OCI-LY3 (cell line): ENCODE results near the gene ANK3.

ENCODE experiments used
- H2AFZ ChIP-seq: fragments of 200-600, 300-600 bp; shearing (Covaris generic); 2 replicates; pipeline ENCODE4 v1.6.0; 2014; ENCODE audit warnings: antibody characterized with exemption, low read depth, low read length
- H3K27ac ChIP-seq: fragments of 200-600, 300-600 bp; sonication (generic); 2 replicates; pipeline ENCODE4 v1.5.1; 2014; ENCODE audit warnings: mild to moderate bottlenecking, low read length, moderate library complexity, mixed read lengths
- H3K27me3 ChIP-seq: fragments of 200-600, 300-600 bp; sonication (generic); 2 replicates; pipeline ENCODE4 v1.6.1; 2014; ENCODE audit warnings: low read depth, low read length, mixed read lengths
- H3K36me3 ChIP-seq: fragments of 200-600, 300-600 bp; sonication (generic); replicated peaks from 2 replicates; pipeline ENCODE3; 2014; ENCODE audit warnings: low read depth, low read length, mixed read lengths
- H3K4me1 ChIP-seq: fragments of 300-600, 200-600 bp; sonication (generic); 2 replicates; pipeline ENCODE4 v1.6.1; 2014; ENCODE audit warnings: low read length, mixed read lengths
- H3K4me2 ChIP-seq: fragments of 200-600, 300-600 bp; sonication (generic); 2 replicates; pipeline ENCODE4 v1.6.1; 2014; ENCODE audit warnings: low read length, mixed read lengths
- H3K4me3 ChIP-seq: fragments of 300-600, 200-600 bp; sonication (generic); 2 replicates; pipeline ENCODE4 v1.5.1; 2014; ENCODE audit warnings: antibody characterized with exemption, mild to moderate bottlenecking, low read length, moderate library complexity
- H3K79me2 ChIP-seq: fragments of 300-600, 200-600 bp; shearing (Covaris generic); 2 replicates; pipeline ENCODE4 v1.6.1; 2014; ENCODE audit warnings: mild to moderate bottlenecking, low read length, mixed read lengths
- H3K9ac ChIP-seq: fragments of 300-600, 200-600 bp; shearing (Covaris generic); 2 replicates; pipeline ENCODE4 v1.6.0; 2014; ENCODE audit warnings: mild to moderate bottlenecking, low read length, moderate library complexity
- H3K9me3 ChIP-seq: fragments of 200-600, 300-600 bp; shearing (Covaris generic); 2 replicates; pipeline ENCODE4 v1.6.1; 2014; ENCODE audit warnings: low read length, mixed read lengths; ENCODE audit not compliant: insufficient read depth
- H4K20me1 ChIP-seq: fragments of 200-600, 300-600 bp; sonication (generic); 2 replicates; pipeline ENCODE4 v1.6.1; 2016; ENCODE audit warnings: low read length, mixed read lengths; ENCODE audit not compliant: insufficient read depth
- CTCF ChIP-seq: fragments of 200-600, 300-600 bp; sonication (generic); IDR thresholded peaks from 2 replicates; pipeline ENCODE4 v1.5.1; 2014; ENCODE audit warnings: antibody characterized with exemption, low read length, low read depth
- EZH2phosphoT487 ChIP-seq: fragments of 200-600 bp; shearing (Covaris generic); IDR thresholded peaks from 2 replicates; pipeline ENCODE4 v1.6.1; 2018; ENCODE audit warnings: antibody characterized with exemption, mixed run types, low read depth

ANK3 gene

GRCh38 chr10:60239228-60239627 lies 150.4 kb downstream of the ANK3 start:
- Histone ChIP-seq H3K27me3 (no peaks in the 10 kb centered on the region), H3K9me3 (no peaks in the 10 kb centered on the region; the same call in 1 of the 2 replicates), H3K4me3 (no peak overlapping the region), H3K27ac (no peak overlapping the region), H3K4me2 (no peak overlapping the region), H3K36me3 (no peaks in the 10 kb centered on the region), H3K4me1 (peaks cover 45% of the 10 kb centered on the region), H3K9ac (no peak overlapping the region), H4K20me1 (no peaks in the 10 kb centered on the region), H3K79me2 (no peaks in the 10 kb centered on the region), H2AFZ (0 out of 2 replicates have a peak overlapping the region, but pooled peaks have one; percentile 45)
- TF ChIP-seq CTCF (no peak), EZH2phosphoT487 (no peak)

GRCh38 chr10:60238759-60239100 lies 150.9 kb downstream of the ANK3 start:
- no peak overlapping the region for H2AFZ ChIP-seq
- H4K20me1 ChIP-seq = no peaks in the 10 kb centered on the region
- H3K4me3 ChIP-seq = no peak overlapping the region
- H3K9me3 ChIP-seq = no peaks in the 10 kb centered on the region; the same call in 1 of the 2 replicates
- H3K79me2 ChIP-seq = no peaks in the 10 kb centered on the region
- H3K27me3 ChIP-seq = no peaks in the 10 kb centered on the region
- H3K36me3 ChIP-seq = no peaks in the 10 kb centered on the region
- TF ChIP-seq EZH2phosphoT487 (no peak), CTCF (no peak)
- peak overlapping the region; percentile 24; the same call in 1 of the 2 replicates for H3K9ac ChIP-seq
- H3K4me2 ChIP-seq = peak overlapping the region; percentile 97
- peaks cover 50% of the 10 kb centered on the region for H3K4me1 ChIP-seq
- H3K27ac ChIP-seq = no peak overlapping the region

- Histone ChIP-seq H3K36me3 (no peaks in the 10 kb centered on the region), H2AFZ (peak overlapping the region; percentile 93), H3K9me3 (no peaks in the 10 kb centered on the region; the same call in 1 of the 2 replicates), H3K4me3 (peak overlapping the region; percentile 74), H3K27me3 (no peaks in the 10 kb centered on the region), H3K4me2 (peak overlapping the region; percentile 97), H3K27ac (peak overlapping the region; percentile 99), H3K4me1 (peaks cover 50% of the 10 kb centered on the region), H4K20me1 (no peaks in the 10 kb centered on the region), H3K9ac (peak overlapping the region; percentile 80), H3K79me2 (no peaks in the 10 kb centered on the region)
- TF ChIP-seq CTCF = peak; percentile 70
- no peak for TF ChIP-seq EZH2phosphoT487
These were observed 151.5 kb downstream of the ANK3 start for GRCh38 chr10:60237977-60238758.

GRCh38 chr10:60236869-60237524 lies 152.7 kb downstream of the ANK3 start:
- 0 out of 2 replicates have a peak overlapping the region, but pooled peaks have one; percentile 12 for H2AFZ ChIP-seq
- peak overlapping the region; percentile 60 for H3K4me3 ChIP-seq
- no peaks in the 10 kb centered on the region for H4K20me1 ChIP-seq
- no peaks in the 10 kb centered on the region; the same call in 1 of the 2 replicates for H3K9me3 ChIP-seq
- TF ChIP-seq CTCF (no peak), EZH2phosphoT487 (no peak)
- peak overlapping the region; percentile 97 for H3K4me2 ChIP-seq
- H3K27me3 ChIP-seq = no peaks in the 10 kb centered on the region
- no peaks in the 10 kb centered on the region for H3K36me3 ChIP-seq
- peak overlapping the region; percentile 80 for H3K9ac ChIP-seq
- peak overlapping the region; percentile 99 for H3K27ac ChIP-seq
- H3K4me1 ChIP-seq = peaks cover 50% of the 10 kb centered on the region
- H3K79me2 ChIP-seq = no peaks in the 10 kb centered on the region
